HG03342 (cell line): ENCODE results near the gene PRELID1.
"Not testable (repeated sequence)": the region's sequence is repeated elsewhere in the genome, so short reads cannot be mapped to it uniquely, and the experiment has no call there.

ENCODE experiments used
- ATAC-seq: cut with Tn5 transposase; IDR thresholded peaks from one replicate; pipeline ENCODE4 v1.9.1; 2021; ENCODE audit warnings: mild to moderate bottlenecking, moderate library complexity; ENCODE audit not compliant: unreplicated experiment

Gene PRELID1

GRCh38 chr5:177334781-177335700, 31.4 kb downstream of the PRELID1 start:
- ATAC-seq: no peak

DNA sequence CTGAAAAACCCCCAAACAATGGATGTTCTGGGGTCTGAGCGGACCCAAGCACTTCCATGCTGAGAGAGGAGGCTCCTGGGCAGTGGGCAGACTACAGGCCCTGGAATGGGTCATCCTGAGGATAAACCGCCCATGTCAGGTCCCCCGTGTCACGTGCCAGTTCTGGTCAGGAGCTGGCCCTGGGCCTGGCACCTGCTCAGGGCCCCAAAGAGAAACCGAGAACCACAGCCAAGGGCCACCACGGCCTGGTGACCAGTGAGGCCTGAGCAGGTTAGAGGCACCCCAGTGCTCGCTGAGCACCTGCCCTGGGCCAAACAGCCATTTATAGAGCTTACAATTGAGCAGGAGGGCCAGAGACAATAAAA, 32.1 kb downstream of the PRELID1 start:
- ATAC-seq: no peak

- no peak for ATAC-seq
These were observed 32.5 kb downstream of the PRELID1 start for GRCh38 chr5:177336112-177336511.

DNA sequence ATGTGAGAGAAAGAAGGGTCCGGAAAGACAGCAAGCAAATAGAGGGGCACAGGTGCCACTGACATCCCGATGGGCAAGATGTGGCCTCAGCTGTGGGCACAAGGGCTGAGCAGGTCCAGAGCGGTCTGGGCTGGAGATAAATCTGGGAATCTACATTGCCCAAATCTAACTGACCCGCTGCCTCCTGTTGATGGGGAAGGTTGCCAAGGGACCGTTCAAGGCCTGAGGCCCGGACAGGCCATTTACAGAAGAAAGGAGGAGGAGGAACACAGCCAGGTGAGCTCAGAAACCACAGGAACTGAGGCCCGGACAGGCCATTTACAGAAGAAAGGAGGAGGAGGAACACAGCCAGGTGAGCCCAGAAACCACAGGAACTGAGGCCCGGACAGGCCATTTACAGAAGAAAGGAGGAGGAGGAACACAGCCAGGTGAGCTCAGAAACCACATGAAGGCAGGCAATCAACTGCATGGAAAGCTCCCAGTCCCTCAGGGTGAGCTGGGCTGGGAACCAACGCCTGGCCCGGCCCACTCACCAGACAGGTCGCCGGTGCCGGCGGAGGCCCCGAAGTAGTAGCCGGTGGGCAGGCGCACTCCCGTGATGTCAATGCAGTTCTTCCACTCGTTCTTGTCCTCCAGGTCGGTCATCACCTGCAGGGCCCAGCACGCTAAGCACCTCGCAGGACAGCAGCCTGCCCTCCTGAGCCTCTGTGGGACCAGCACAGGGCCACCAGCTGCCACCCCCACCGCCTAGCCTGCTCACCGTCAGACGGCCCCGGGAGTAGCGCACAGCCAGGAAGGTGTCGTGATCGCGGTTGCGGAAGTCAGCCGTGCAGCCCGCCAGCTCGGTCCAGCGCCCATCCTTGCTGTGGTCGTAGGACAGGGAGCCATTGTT, 33.2 kb downstream of the PRELID1 start:
- ATAC-seq: no peak

- no peak for ATAC-seq
These were observed 34.9 kb downstream of the PRELID1 start for GRCh38 chr5:177338251-177339106.

DNA sequence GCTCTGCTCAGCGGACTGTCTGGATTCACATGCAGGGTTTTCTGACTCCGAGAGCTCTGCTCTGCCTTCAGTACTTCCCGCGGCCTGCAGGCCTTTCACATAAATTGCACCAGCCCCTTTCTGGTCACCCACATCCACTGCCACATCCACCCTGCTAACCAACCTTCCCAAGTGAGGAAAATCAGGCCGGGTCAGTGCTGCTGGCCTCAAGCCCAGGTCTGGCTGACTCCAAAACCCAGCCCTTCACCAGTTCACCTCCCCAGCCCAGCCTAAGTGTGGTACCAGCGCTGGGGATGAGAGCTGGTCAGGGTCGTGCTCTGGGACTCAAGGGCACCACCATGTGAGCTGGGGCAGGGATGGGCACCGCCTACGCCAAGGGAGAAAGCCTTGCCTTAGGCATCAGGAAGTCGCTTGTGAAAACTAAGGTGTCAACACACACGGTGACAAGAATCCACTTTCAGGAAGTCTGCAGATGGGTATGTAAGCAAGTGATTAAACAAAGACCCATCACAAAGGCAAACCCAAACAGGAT, 35.6 kb downstream of the PRELID1 start:
- no peak for ATAC-seq

DNA sequence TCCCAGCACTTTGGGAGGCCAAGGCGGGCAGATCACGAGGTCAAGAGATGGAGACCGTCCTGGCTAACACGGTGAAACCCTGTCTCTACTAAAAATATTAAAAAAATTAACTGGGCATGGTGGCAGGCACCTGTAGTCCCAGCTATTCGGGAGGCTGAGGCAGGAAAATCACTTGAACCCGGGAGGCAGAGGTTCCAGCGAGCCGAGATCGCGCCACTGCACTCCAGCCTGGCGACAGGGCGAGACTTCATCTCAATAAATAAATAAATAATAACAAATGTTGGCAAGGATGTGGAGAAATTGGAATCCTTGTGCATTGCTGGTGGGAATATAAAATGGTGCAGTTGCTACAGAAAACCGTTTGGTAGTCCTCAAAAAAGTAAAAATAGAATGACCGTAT, 39.4 kb downstream of the PRELID1 start:
- ATAC-seq: not testable (repeated sequence)

- ATAC-seq: no peak
These were observed 40.2 kb downstream of the PRELID1 start for GRCh38 chr5:177343777-177344176.

GRCh38 chr5:177344891-177345290, 41.3 kb downstream of the PRELID1 start:
- ATAC-seq: no peak

DNA sequence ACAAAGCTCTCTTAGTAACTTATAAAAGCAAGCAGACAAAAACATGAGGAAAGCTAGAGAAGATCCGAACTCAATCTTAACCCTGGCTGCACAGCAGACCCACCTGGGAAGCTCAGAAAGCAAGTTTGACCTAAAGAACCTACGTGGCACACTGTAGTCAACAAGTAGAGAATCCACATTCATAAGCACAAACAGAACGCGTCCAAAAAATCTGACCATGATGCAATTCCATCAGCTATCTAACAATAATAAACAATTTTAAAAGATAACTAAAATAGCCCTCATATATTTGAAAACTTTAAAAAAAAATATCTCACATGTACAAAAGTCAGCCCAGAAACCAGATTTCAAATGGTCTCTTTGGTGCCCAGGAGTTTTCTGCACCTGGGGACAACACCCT, 43.2 kb downstream of the PRELID1 start:
- no peak for ATAC-seq

DNA sequence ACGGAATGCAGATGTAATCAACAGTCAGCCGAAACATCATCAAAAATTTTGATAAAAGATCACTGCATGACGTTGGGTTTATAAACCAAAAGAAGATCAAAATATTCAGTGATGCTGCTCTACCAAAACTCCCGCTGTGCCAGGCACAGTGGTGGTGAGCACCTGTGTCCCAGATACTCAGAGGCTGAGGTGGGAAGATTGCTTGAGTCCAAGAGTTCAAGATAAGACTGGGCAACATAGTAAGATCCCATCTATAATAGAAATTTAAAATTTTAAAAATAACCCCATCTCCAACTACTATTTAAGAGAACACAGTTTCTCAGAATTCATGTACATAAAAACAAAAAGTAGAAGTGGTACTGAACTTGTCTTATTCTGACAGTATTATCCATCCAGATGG, 44.1 kb downstream of the PRELID1 start:
- no peak for ATAC-seq

GRCh38 chr5:177349362-177349647, 45.7 kb downstream of the PRELID1 start:
- no peak for ATAC-seq

- ATAC-seq: no peak
These were observed 46.2 kb downstream of the PRELID1 start for GRCh38 chr5:177349762-177350161.

- ATAC-seq: no peak
These were observed 47.3 kb downstream of the PRELID1 start for GRCh38 chr5:177350776-177351391.

- ATAC-seq: peak; percentile 93
These were observed 48.1 kb downstream of the PRELID1 start, which contains the start of gene LMAN2 for GRCh38 chr5:177351392-177352329. Gene LMAN2, minus strand, starts transcription at chr5:177351668. Its CDS starts 21 bp downstream, at chr5:177351647.

- ATAC-seq: no peak
These were observed 49.5 kb downstream of the PRELID1 start for GRCh38 chr5:177353093-177353492.

DNA sequence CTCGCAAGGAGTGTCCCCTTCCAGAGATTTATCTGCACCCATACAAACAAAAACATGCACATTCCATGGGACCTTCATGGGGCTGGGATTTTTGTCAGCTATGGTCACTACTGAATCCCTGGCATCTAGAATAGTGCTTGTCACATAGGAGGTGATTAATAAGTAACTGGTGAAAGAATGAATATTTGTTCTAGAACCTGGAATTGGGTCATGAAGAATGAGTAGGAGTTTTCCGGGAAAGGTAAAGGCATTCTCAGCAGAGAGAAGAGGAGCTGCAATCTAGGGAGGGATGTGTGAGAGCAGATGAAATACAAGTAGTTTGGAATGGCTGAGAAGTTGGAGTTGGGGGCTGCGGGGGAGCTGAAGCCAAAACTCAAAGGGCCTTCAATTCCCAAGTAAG, 50.7 kb downstream of the PRELID1 start:
- no peak for ATAC-seq

- no peak for ATAC-seq
These were observed 51.1 kb downstream of the PRELID1 start for GRCh38 chr5:177354711-177355110.

DNA sequence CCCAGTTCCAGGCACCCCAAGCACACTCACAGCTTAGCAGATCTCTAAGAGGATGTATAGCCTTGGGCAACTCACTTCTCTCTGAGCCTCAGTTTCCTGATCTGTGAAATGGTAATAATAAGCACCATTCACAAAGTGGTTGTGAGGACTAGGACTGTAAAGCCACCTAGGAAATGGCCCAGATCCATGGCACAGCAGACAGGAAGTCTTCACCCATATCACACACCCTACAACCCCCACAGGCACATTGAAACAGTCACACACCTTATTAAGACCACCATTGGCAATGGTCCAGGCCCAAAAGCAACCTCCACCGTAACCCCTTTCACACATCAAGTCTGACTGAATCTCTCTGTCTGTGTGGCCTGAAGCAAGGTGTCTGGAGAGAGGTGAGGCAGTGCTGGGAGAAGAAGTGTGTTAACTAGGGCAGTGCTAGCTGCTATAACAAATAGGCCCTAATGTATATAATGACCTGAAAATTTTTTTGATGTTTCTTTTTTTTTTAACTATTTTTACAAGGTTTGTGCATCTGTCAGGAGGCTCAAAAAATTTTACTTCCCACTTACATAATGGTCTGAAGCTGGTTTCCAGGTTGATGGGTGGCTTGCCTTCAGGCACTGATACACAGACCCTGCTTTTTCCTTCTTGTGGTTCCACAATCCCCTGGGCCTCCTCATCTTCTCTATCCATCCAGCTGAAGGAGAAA, 51.7 kb downstream of the PRELID1 start:
- no peak for ATAC-seq
